Measurements from ENCODE around the gene UQCRQ. TPM values are rescaled to one million over a fixed set of nuclear protein-coding genes. Genes with fewer than 3 reads are reported as not detected.

The UQCRQ gene
- total and polyA plus RNA-seq, 3 experiments from 2014 or later = 595 to 663 (median 615) TPM

DNA sequence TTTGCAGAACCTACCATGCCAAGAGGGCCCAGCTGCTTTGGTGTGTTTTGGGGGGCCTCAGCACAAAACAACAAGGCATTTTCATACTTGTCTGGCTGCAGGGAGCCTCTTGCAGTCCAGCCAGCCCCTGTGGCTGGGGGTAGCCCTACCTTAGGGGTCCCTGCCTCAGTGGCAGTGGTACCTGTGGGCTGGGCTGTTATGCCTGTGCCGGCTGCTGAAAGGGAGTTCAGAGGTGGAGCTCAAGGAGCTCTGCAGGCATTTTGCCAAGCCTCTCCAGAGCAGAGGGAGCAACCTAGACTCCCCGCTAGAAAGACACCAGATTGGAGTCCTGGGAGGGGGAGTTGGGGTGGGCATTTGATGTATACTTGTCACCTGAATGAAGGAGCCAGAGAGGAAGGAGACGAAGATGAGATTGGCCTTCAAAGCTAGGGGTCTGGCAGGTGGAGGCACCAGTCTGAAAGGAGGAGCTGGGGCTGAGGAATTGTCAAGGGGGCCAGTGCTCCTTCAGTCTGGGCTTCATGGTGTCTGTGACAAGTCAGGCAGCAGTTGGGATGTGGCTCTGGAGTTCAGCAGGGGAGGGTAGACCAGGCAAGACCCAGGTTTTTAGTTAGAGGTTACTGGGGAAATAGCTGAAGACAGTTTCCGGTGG, 37.5 kb upstream of the UQCRQ start:
- POLR2A ChIA-PET = interaction anchor here (0.5 to 0.6 kb wide), 2 partner anchors 9 to 62 kb away, joined by 3 to 4 read pairs; no protein-coding TSS in a partner anchor
- Histone ChIP-seq H3K27me3 (ENCODE audit: insufficient read depth, low read length, poor library complexity, severe bottlenecking) (peaks cover 30% of the 10 kb centered on the region), H3K36me3 (ENCODE audit: insufficient read depth, low read length) (no peaks in the 10 kb centered on the region), H3K4me3 (ENCODE audit: low read length) (no peak overlapping the region), H3K4me1 (ENCODE audit: insufficient read depth, low read length) (peaks cover 5% of the 10 kb centered on the region), H3K9me3 (ENCODE audit: low read length) (no peaks in the 10 kb centered on the region), H3K27ac (ENCODE audit: low read depth, low read length) (no peak overlapping the region)
- peaks cover 41 to 49% of the 10 kb centered on the region in 2 donors for H3K27me3 Mint-ChIP-seq
- peaks cover 0 to 1% (median 0%) of the 10 kb centered on the region in 3 donors for H3K36me3 Mint-ChIP-seq
- H3K27ac Mint-ChIP-seq = peak overlapping the region in 4 of 8 donors; percentile 8 to 86 (median 41)
- peaks cover 0 to 2% (median 0%) of the 10 kb centered on the region in 5 donors for H3K9me3 Mint-ChIP-seq
- CTCF ChIA-PET = interaction anchor here (1.0 to 6.3 kb wide), 15 partner anchors 9 to 516 kb away, joined by 3 to 47 read pairs (median 7); partner anchors contain the start of genes LEAP2 and SOWAHA
- H3K4me1 Mint-ChIP-seq = peaks cover 4 to 24% (median 6%) of the 10 kb centered on the region in 3 donors
- no peak for DNase-seq
- peak overlapping the region; percentile 69 to 88 (median 83) for H3K4me3 Mint-ChIP-seq

DNA sequence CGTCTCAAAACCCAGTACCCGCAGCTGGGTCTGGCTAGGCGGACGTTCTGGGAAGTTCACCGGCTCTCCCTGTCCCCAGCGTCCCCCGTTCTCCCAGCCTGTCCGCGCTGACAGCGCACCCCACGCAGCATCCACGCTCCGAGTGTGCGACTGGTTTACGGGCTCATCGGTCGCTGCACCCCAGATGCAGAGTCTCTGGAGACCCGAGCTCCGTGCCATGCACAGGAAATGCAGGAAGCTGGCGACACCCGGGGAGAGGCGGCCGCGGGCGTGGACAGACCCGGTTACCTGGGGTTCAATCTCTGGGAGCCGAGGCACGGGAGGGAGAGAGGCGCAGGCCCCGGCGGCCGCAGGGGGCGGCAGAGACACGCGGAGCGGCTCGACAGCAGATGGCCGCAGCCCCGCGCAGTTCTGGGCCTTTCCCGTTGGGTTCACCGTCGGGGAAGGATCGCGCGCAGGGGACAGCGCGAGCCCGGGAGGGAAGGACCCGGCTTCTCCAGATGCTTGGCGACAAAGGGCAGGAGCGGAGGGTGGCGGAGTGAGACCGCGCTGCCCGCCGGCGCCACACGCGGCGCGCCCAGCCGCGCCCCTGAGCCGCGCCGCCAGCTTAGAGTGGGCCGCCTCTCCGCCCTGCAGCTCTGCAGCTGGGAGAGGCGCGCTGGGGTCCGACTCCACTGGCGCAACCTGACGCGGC, 36.6 kb upstream of the UQCRQ start:
- H3K9me3 ChIP-seq (ENCODE audit: low read length) = no peaks in the 10 kb centered on the region
- peak overlapping the region; percentile 51 for H3K27ac ChIP-seq (ENCODE audit: low read depth, low read length)
- H3K4me3 ChIP-seq (ENCODE audit: low read length) = peak overlapping the region; percentile 58
- H3K27me3 ChIP-seq (ENCODE audit: insufficient read depth, low read length, poor library complexity, severe bottlenecking) = peaks cover 21% of the 10 kb centered on the region
- H3K36me3 ChIP-seq (ENCODE audit: insufficient read depth, low read length) = no peaks in the 10 kb centered on the region
- POLR2A ChIA-PET = interaction anchor here (0.6 to 0.8 kb wide), 2 partner anchors 53 to 176 kb away, joined by 3 to 4 read pairs; no protein-coding TSS in a partner anchor
- H3K9me3 Mint-ChIP-seq = peaks cover 0 to 2% (median 0%) of the 10 kb centered on the region in 5 donors
- DNase-seq = peak; percentile 54 to 77 (median 66)
- peak overlapping the region in 3 of 8 donors; percentile 8 to 68 (median 66) for H3K27ac Mint-ChIP-seq
- H3K36me3 Mint-ChIP-seq = peaks cover 0 to 1% (median 0%) of the 10 kb centered on the region in 3 donors
- peak overlapping the region; percentile 87 to 96 (median 88) for H3K4me3 Mint-ChIP-seq
- H3K4me1 ChIP-seq (ENCODE audit: insufficient read depth, low read length) = peaks cover 5% of the 10 kb centered on the region
- H3K4me1 Mint-ChIP-seq = peaks cover 4 to 24% (median 6%) of the 10 kb centered on the region in 3 donors
- peaks cover 34 to 41% of the 10 kb centered on the region in 2 donors for H3K27me3 Mint-ChIP-seq
- CTCF ChIA-PET = interaction anchor here (0.7 to 6.3 kb wide), 18 partner anchors 8 to 516 kb away, joined by 3 to 47 read pairs (median 6); partner anchors contain the start of genes LEAP2 and SOWAHA

DNA sequence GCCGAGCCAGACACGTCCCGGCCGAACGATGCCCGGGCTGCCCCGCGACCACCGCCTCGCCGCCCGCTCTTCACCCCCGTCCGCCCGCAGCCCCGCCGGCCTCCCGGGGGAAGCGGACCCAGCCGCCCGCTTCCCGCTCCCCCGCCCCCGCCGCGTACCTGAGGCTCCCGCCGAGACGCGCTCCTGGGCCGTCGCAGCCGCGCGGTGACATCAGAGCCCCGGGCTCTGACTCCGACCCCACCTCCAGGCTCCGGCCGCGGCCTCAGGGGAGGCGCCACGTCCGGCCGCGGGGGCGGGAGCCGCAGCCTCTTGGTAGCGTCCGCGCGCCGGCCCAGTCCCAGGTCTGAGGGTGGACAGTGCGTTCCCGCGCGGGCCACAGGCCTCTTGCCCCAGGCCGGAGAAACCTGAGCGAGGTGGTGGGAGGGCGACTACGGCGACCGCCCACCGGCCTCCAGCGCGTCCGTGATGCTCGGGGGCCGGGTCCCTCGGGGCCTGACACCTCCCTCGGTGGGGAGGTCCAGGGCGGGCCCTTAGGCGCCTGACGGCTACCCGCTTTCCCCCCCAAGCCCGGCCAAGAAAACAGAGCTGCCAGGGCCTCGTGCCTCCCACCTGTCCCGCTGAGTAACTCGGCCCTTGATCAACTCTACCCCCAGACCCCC, 35.9 kb upstream of the UQCRQ start, which contains the start of gene SHROOM1:
TSS of gene SHROOM1 (minus strand) at position 212 of the 659 bp plus-strand sequence. CDS start 4,507 bp downstream, outside the sequence.
- no peak for DNase-seq
- H3K4me3 ChIP-seq (ENCODE audit: low read length) = peak within 1 kb of the TSS; percentile 58
- Mint-ChIP-seq H3K4me1 (peaks cover 4 to 24% (median 6%) of the 10 kb centered on the region in 3 donors), H3K4me3 (peak within 1 kb of the TSS; percentile 87 to 96 (median 88)), H3K9me3 (peaks cover 0 to 2% (median 0%) of the 10 kb centered on the region in 5 donors), H3K36me3 (peaks cover 0 to 1% (median 0%) of the 10 kb centered on the region in 3 donors), H3K27ac (peak within 1 kb of the TSS in 4 of 8 donors; percentile 8 to 90 (median 67)), H3K27me3 (peaks cover 31 to 39% of the 10 kb centered on the region in 2 donors)
- peaks cover 18% of the 10 kb centered on the region for H3K27me3 ChIP-seq (ENCODE audit: insufficient read depth, low read length, poor library complexity, severe bottlenecking)
- ChIA-PET CTCF (interaction anchor here (0.7 to 6.3 kb wide), 15 partner anchors 9 to 304 kb away, joined by 3 to 47 read pairs (median 6); partner anchors contain the start of genes LEAP2 and SOWAHA), POLR2A (interaction anchor here (0.6 to 0.8 kb wide), 2 partner anchors 53 to 175 kb away, joined by 3 to 4 read pairs; no protein-coding TSS in a partner anchor)
- H3K4me1 ChIP-seq (ENCODE audit: insufficient read depth, low read length) = peaks cover 5% of the 10 kb centered on the region
- H3K27ac ChIP-seq (ENCODE audit: low read depth, low read length) = peak within 1 kb of the TSS; percentile 51
- no peaks in the 10 kb centered on the region for H3K36me3 ChIP-seq (ENCODE audit: insufficient read depth, low read length)
- H3K9me3 ChIP-seq (ENCODE audit: low read length) = no peaks in the 10 kb centered on the region

DNA sequence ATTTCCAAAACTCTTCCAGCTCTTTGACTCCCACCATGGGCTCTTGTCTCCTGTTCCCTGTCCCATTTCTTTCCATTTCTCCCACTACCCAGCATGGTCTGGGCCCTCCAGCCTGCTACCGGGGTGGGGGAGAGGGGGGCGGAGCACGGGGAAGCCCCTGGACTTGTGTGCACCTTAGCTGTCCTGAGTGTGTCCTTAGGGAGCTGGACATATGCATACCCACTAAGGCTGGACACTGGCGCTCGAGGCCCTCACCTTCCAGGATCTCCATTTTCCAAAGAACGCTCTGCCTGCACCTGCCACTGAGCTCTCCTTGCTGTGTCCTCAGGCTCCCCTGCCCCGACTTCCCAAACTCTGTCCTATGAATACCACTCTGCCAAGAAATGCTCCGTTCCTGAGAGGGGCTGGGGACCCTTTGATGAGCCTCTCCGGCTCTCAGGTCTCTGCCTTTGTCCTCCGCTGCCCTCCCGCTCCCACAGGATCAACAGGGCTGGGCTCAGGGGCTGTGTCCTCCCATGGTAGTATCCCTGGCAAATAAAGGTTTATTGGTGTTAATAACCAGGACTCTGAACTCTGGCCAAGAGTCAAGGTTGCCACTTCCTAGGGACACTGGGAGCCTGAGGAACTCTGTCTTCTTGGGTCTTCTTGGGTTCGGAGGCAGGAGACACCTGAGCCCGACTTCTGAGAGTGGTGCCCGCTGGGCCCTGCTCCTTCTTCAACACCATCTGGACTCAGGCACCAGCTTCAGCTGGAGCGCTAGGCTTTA, 35.2 kb upstream of the UQCRQ start:
- H3K9me3 ChIP-seq (ENCODE audit: low read length) = no peaks in the 10 kb centered on the region
- H3K36me3 Mint-ChIP-seq = peaks cover 0 to 1% (median 0%) of the 10 kb centered on the region in 3 donors
- peaks cover under 1% of the 10 kb centered on the region for H3K4me1 ChIP-seq (ENCODE audit: insufficient read depth, low read length)
- peak overlapping the region in 2 of 8 donors; percentile 33 to 90 for H3K27ac Mint-ChIP-seq
- peaks cover 0 to 2% (median 0%) of the 10 kb centered on the region in 5 donors for H3K9me3 Mint-ChIP-seq
- ChIA-PET POLR2A (no interaction called here), CTCF (interaction anchor here (1.8 to 6.3 kb wide), 3 partner anchors 12 to 52 kb away, joined by 6 to 47 read pairs (median 11); no protein-coding TSS in a partner anchor)
- peaks cover 11% of the 10 kb centered on the region for H3K27me3 ChIP-seq (ENCODE audit: insufficient read depth, low read length, poor library complexity, severe bottlenecking)
- H3K27me3 Mint-ChIP-seq = peaks cover 28 to 35% of the 10 kb centered on the region in 2 donors
- H3K4me3 ChIP-seq (ENCODE audit: low read length) = no peak overlapping the region
- peak overlapping the region; percentile 74 to 92 (median 85) for H3K4me3 Mint-ChIP-seq
- H3K36me3 ChIP-seq (ENCODE audit: insufficient read depth, low read length) = no peaks in the 10 kb centered on the region
- peak overlapping the region; percentile 31 for H3K27ac ChIP-seq (ENCODE audit: low read depth, low read length)
- no peak for DNase-seq
- H3K4me1 Mint-ChIP-seq = peaks cover 4 to 19% (median 6%) of the 10 kb centered on the region in 3 donors

DNA sequence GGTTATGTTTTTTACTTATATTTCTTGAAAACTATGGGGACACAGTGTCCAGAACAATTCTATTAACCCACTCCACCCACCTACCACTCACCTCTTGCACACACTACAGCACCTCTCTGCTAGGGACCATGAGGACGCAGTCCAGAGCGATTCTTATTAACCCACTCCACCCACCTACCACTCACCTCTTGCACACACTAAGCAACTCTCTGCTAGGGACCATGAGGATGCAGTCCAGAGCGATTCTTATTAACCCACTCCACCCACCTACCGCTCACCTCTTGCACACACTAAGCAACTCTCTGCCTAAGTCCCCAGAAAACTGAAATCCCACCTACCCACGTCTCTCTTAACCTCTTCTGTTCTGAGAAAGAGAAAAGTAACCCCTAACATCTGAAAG, 33.8 kb upstream of the UQCRQ start:
- Histone ChIP-seq H3K36me3 (ENCODE audit: insufficient read depth, low read length) (no peaks in the 10 kb centered on the region), H3K9me3 (ENCODE audit: low read length) (no peaks in the 10 kb centered on the region), H3K27me3 (ENCODE audit: insufficient read depth, low read length, poor library complexity, severe bottlenecking) (peaks cover 5% of the 10 kb centered on the region), H3K27ac (ENCODE audit: low read depth, low read length) (no peak overlapping the region), H3K4me1 (ENCODE audit: insufficient read depth, low read length) (no peaks in the 10 kb centered on the region), H3K4me3 (ENCODE audit: low read length) (no peak overlapping the region)
- ChIA-PET CTCF (interaction anchor here (0.8 to 1.4 kb wide), 2 partner anchors 25 to 33 kb away, joined by 3 read pairs; partner anchors contain the start of genes GDF9 and UQCRQ), POLR2A (no interaction called here)
- Mint-ChIP-seq H3K4me1 (peaks cover 4 to 17% (median 6%) of the 10 kb centered on the region in 3 donors), H3K27ac (peak overlapping the region in 2 of 8 donors; percentile 51 to 54), H3K27me3 (peaks cover 15 to 23% of the 10 kb centered on the region in 2 donors), H3K4me3 (peak overlapping the region; percentile 6 to 73 (median 53)), H3K36me3 (peaks cover 0 to 1% (median 0%) of the 10 kb centered on the region in 3 donors), H3K9me3 (peaks cover 0 to 2% (median 0%) of the 10 kb centered on the region in 5 donors)
- no peak for DNase-seq

DNA sequence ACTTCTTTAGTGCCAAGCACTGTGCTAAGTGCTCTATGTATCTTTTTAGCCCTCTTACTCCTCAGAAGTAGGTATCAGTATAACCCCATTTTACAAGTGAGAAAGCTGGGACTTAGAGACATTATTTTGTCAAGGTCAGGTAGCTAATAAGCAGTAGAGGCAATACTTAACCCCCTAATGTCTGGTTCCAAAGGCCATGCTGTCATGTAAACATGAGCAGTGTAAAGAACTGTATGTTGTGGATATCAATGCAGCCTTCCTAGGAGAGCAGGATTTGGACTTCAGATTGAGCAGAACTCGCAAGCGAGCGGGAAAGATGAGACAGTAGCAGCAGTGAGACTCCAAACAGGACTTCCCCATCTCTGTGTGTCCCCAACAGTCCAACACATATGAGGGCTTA, 32.4 kb upstream of the UQCRQ start:
- peaks cover 4 to 16% (median 6%) of the 10 kb centered on the region in 3 donors for H3K4me1 Mint-ChIP-seq
- POLR2A ChIA-PET = no interaction called here
- DNase-seq = no peak
- Histone ChIP-seq H3K36me3 (ENCODE audit: insufficient read depth, low read length) (no peaks in the 10 kb centered on the region), H3K9me3 (ENCODE audit: low read length) (no peaks in the 10 kb centered on the region), H3K27me3 (ENCODE audit: insufficient read depth, low read length, poor library complexity, severe bottlenecking) (peaks cover 5% of the 10 kb centered on the region), H3K27ac (ENCODE audit: low read depth, low read length) (no peak overlapping the region), H3K4me1 (ENCODE audit: insufficient read depth, low read length) (no peaks in the 10 kb centered on the region), H3K4me3 (ENCODE audit: low read length) (no peak overlapping the region)
- H3K4me3 Mint-ChIP-seq = peak overlapping the region in 1 of 7 donors; percentile 4
- H3K9me3 Mint-ChIP-seq = peaks cover 0 to 2% (median 0%) of the 10 kb centered on the region in 5 donors
- H3K27ac Mint-ChIP-seq = no peak overlapping the region
- H3K36me3 Mint-ChIP-seq = peaks cover 0 to 1% (median 0%) of the 10 kb centered on the region in 3 donors
- peaks cover 7 to 14% of the 10 kb centered on the region in 2 donors for H3K27me3 Mint-ChIP-seq
- CTCF ChIA-PET = interaction anchor here (1.3 to 1.4 kb wide), 2 partner anchors 32 to 307 kb away, joined by 3 read pairs; partner anchors contain the start of genes GDF9 and UQCRQ

All from CD8-positive, alpha-beta memory T cell (primary cell).